SJCRH30 (cell line): ENCODE data around the gene RAB3B. TPM values are rescaled to one million over a fixed set of nuclear protein-coding genes. Genes with fewer than 3 reads are reported as not detected.
"Not testable (repeated sequence)": the region's sequence is repeated elsewhere in the genome, so short reads cannot be mapped to it uniquely, and the experiment has no call there.

ENCODE experiments used
- DNase-seq, 2 experiments: peaks; one replicate each; pipeline ENCODE4 v3.0.0-alpha.2; 2015 to 2020
- H3K27ac ChIP-seq: fragments of 250-450 bp; sonication (Bioruptor Pico); 2 replicates; pipeline ENCODE4 v1.5.1; 2020; ENCODE audit warnings: mild to moderate bottlenecking, moderate library complexity
- H3K27me3 ChIP-seq: fragments of 250-450 bp; sonication (Bioruptor Pico); 2 replicates; pipeline ENCODE4 v1.5.1; 2020; ENCODE audit warnings: mild to moderate bottlenecking, moderate library complexity
- H3K36me3 ChIP-seq: fragments of 250-450 bp; sonication (Bioruptor Pico); 2 replicates; pipeline ENCODE4 v1.5.1; 2020; ENCODE audit warnings: mild to moderate bottlenecking, moderate library complexity
- H3K4me1 ChIP-seq: fragments of 250-450 bp; sonication (Bioruptor Pico); 2 replicates; pipeline ENCODE4 v1.5.1; 2020; ENCODE audit warnings: mild to moderate bottlenecking, moderate library complexity
- H3K4me3 ChIP-seq: fragments of 250-450 bp; sonication (Bioruptor Pico); 2 replicates; pipeline ENCODE4 v1.5.1; 2020; ENCODE audit warnings: mild to moderate bottlenecking, moderate library complexity
- H3K9me3 ChIP-seq: fragments of 250-450 bp; sonication (Bioruptor Pico); replicated peaks from 2 replicates; pipeline ENCODE4 v1.5.1; 2020; ENCODE audit warnings: mild to moderate bottlenecking, moderate library complexity
- total RNA-seq: library from RNA; depleted of rRNA; stranded (reverse); fragments of >200 nt; shearing (Covaris generic); gene quantifications from 2 replicates; pipeline ENCODE4 v1.2.3, GENCODE V29; 2014

The RAB3B gene
- total RNA-seq, 1 experiment from 2014 or later, result 0.67 TPM

DNA sequence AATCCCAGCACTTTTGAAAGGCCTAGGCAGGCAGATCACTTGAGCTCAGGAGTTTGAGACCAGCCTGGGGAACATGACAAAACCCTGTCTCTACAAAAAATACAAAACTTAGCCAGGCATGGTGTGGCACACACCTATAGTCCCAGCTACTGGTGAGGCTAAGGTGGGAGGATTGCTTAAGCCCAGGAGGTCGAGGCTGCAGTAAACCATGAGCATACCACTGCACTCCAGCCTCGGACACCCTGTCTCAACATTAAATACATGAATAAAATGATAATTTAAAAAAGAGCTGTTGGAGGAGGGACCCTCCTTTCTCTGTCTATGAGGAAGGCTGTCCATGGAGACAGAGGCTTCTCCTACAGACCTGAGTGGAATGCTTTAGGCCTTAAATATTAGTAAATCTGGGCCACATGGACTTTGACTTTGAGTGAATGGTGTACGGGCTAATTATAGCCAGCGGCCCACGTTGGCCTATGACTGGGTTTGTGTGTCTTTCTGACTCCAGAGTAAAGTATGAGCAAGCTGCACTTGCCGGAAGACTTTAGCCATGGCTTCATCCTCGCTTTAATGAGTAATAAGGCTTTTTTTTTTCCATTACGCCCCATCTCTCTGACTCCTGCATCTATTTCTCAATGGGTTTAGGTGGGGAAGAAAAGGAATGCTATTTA is 21.3 kb downstream of the RAB3B start:
- no peak overlapping the region for H3K27ac ChIP-seq
- DNase-seq, result no peak

GRCh38 chr1:51968632-51969031 is 21.9 kb downstream of the RAB3B start:
- no peaks in the 10 kb centered on the region for H3K36me3 ChIP-seq
- no peak overlapping the region for H3K4me3 ChIP-seq
- H3K27me3 ChIP-seq, result no peaks in the 10 kb centered on the region
- H3K27ac ChIP-seq, result no peak overlapping the region
- no peaks in the 10 kb centered on the region for H3K9me3 ChIP-seq
- peaks cover 5% of the 10 kb centered on the region for H3K4me1 ChIP-seq
- DNase-seq, result no peak

More for the DNA sequence above, 21.3 kb downstream of the RAB3B start:
- Histone ChIP-seq H3K4me3 (no peak overlapping the region), H3K9me3 (no peaks in the 10 kb centered on the region), H3K36me3 (no peaks in the 10 kb centered on the region), H3K4me1 (peaks cover 10% of the 10 kb centered on the region), H3K27me3 (no peaks in the 10 kb centered on the region)

- H3K36me3 ChIP-seq, H3K27me3 ChIP-seq, DNase-seq, H3K9me3 ChIP-seq, H3K27ac ChIP-seq, H3K4me3 ChIP-seq, H3K4me1 ChIP-seq: not testable (repeated sequence)
These were observed 23.2 kb downstream of the RAB3B start for GRCh38 chr1:51967213-51967791.

DNA sequence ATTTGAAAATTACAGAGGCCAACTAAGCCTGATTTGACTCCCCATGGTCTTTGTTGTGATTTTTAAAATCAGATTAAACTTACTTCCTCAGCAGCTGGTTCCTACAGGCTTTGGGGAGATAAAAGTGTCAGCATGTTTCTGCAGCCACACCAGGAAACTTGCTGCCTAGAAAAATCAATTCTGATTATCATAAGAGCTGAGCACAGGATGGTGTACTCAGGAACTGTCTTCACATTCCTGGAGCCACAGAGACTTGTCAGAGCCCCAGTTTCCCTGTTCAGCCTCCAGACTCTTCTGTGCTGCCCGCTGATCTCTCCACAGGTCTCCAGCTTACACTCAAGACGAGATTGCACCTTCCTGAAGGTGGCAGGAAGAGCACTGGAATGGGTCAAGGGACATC is 23.9 kb downstream of the RAB3B start:
- no peak for DNase-seq
- no peaks in the 10 kb centered on the region for H3K4me1 ChIP-seq
- H3K4me3 ChIP-seq, result no peak overlapping the region
- H3K27ac ChIP-seq, result no peak overlapping the region
- no peaks in the 10 kb centered on the region for H3K27me3 ChIP-seq
- H3K9me3 ChIP-seq, result no peaks in the 10 kb centered on the region
- no peaks in the 10 kb centered on the region for H3K36me3 ChIP-seq

GRCh38 chr1:51964309-51964696 is 26.2 kb downstream of the RAB3B start:
- no peak for DNase-seq
- Histone ChIP-seq H3K27ac (no peak overlapping the region), H3K36me3 (no peaks in the 10 kb centered on the region), H3K4me1 (no peaks in the 10 kb centered on the region), H3K27me3 (no peaks in the 10 kb centered on the region), H3K4me3 (no peak overlapping the region), H3K9me3 (no peaks in the 10 kb centered on the region)

GRCh38 chr1:51963592-51964308 is 26.8 kb downstream of the RAB3B start:
- H3K36me3 ChIP-seq, result no peaks in the 10 kb centered on the region
- no peak for DNase-seq
- no peak overlapping the region for H3K27ac ChIP-seq
- no peaks in the 10 kb centered on the region for H3K9me3 ChIP-seq
- H3K4me3 ChIP-seq, result no peak overlapping the region
- H3K4me1 ChIP-seq, result no peaks in the 10 kb centered on the region
- H3K27me3 ChIP-seq, result no peaks in the 10 kb centered on the region

DNA sequence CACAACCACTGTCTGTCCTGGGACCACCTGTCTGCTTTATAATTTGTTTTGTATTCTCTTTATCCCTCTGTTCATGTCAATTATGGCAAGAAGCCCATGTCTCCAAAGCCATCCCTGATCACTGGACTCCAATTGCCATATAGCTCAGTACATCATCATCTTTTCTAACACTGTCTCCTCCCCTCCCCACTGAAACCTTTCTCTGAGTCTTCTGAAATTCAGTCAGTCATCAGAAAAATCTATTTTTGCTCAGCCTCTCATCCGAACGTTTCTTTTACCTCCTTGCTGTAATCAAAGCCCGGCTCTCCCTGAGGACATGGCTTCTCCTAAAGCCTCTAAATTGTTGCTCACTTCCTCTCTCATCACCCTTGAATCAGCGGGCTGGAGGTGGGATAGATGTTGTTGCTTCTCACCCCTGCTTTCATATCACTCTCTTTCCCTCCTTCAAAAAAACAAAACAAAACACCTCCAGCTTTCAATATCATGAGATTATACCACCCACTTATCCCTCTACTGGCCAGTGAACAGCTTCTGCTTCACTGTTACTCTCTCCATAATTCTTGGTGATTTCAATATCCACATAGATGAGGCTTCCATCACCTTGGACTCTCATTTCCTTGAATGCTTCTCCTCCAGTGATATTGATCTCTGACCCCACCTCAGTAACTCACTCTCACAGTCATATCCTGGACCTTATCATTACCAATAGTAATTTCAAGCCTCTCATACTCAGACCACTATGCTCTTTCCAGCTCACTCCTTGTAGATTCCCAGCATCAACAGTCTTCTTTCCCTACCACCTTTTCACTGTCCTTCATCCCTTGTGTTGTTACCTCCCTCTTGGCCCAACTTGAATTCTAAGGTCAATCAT is 27.8 kb downstream of the RAB3B start:
- Histone ChIP-seq H3K27ac (no peak overlapping the region), H3K27me3 (no peaks in the 10 kb centered on the region), H3K9me3 (no peaks in the 10 kb centered on the region), H3K4me1 (no peaks in the 10 kb centered on the region), H3K4me3 (no peak overlapping the region), H3K36me3 (no peaks in the 10 kb centered on the region)
- peak in 1 of 2 experiments; percentile 33 for DNase-seq

DNA sequence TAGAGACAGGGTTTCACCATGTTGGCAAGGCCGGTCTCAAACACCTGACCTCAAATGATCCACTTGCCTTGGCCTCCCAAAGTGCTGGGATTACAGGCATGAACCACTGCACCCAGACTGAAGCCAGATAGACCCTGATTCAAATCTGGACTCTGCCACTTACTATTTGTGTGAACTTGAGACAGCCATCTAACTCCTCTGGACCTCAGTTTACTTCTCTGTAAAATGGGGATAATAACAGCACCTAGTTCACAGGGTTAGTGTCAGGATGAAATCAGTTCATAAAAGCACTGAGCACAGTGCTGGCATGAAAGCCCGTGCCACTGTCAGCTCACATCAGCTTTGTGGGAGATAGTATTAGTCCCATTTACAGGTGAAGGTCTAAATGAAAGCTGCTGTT is 28.5 kb downstream of the RAB3B start:
- H3K4me1 ChIP-seq, result no peaks in the 10 kb centered on the region
- DNase-seq, result no peak
- H3K27ac ChIP-seq, result no peak overlapping the region
- H3K36me3 ChIP-seq, result no peaks in the 10 kb centered on the region
- H3K4me3 ChIP-seq, result no peak overlapping the region
- no peaks in the 10 kb centered on the region for H3K9me3 ChIP-seq
- H3K27me3 ChIP-seq, result no peaks in the 10 kb centered on the region

- Histone ChIP-seq H3K9me3 (no peaks in the 10 kb centered on the region), H3K27me3 (no peaks in the 10 kb centered on the region), H3K36me3 (no peaks in the 10 kb centered on the region), H3K4me1 (no peaks in the 10 kb centered on the region), H3K27ac (no peak overlapping the region), H3K4me3 (no peak overlapping the region)
- no peak for DNase-seq
These were observed 29.3 kb downstream of the RAB3B start for GRCh38 chr1:51961231-51961630.

DNA sequence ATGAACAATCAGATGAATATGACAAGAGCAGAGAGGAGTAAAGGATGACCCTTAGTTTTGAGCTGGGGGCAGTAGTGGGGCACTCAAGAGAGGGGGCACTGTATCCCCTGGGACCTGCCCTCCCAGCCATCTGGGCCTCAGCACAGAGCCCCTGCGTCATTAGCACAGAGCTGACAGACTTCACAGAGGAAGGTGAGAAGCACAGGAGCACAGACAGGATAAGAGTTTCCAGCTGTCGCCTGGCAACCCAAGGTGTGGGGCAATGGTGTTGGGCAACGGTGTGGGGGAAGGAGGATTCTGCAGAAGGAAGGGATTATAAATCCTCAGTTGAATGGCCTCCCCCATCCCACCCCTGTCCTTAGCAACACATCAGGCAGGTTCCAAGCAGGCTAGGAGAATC is 30.2 kb downstream of the RAB3B start:
- H3K4me1 ChIP-seq, result no peaks in the 10 kb centered on the region
- H3K9me3 ChIP-seq, result no peaks in the 10 kb centered on the region
- no peaks in the 10 kb centered on the region for H3K27me3 ChIP-seq
- H3K36me3 ChIP-seq, result no peaks in the 10 kb centered on the region
- no peak overlapping the region for H3K4me3 ChIP-seq
- H3K27ac ChIP-seq, result no peak overlapping the region
- DNase-seq, result no peak

- DNase-seq, result no peak
- 0 out of 2 replicates have a peak, but pooled peaks cover 2% of the 10 kb centered on the region for H3K27me3 ChIP-seq
- H3K36me3 ChIP-seq, result no peaks in the 10 kb centered on the region
- H3K9me3 ChIP-seq, result no peaks in the 10 kb centered on the region
- no peak overlapping the region for H3K27ac ChIP-seq
- no peak overlapping the region for H3K4me3 ChIP-seq
- no peaks in the 10 kb centered on the region for H3K4me1 ChIP-seq
These were observed 31.7 kb downstream of the RAB3B start for GRCh38 chr1:51958824-51959223.

DNA sequence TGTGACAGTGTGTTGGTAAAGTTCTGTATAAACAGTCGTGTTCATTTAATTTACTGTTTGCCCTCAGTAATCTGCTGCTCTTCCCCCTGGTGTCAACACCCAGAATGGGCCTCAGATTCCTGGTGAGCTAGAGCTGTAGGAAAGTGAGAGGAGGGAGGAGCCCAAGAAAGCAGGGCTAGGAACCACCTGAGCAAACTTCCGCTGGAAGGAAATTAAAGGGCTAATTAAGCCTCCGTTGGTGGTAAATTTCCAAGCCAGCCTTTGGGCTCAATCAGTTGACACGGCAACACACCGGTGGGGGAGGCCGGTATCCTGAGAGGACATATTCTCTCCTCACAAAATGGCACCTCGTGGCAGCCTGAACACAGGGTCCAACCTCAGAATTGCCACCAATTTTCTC is 32.9 kb downstream of the RAB3B start:
- H3K27ac ChIP-seq, result no peak overlapping the region
- no peak overlapping the region for H3K4me3 ChIP-seq
- 0 out of 2 replicates have a peak, but pooled peaks cover 2% of the 10 kb centered on the region for H3K27me3 ChIP-seq
- H3K4me1 ChIP-seq, result peaks cover 9% of the 10 kb centered on the region
- no peaks in the 10 kb centered on the region for H3K9me3 ChIP-seq
- no peak for DNase-seq
- no peaks in the 10 kb centered on the region for H3K36me3 ChIP-seq

DNA sequence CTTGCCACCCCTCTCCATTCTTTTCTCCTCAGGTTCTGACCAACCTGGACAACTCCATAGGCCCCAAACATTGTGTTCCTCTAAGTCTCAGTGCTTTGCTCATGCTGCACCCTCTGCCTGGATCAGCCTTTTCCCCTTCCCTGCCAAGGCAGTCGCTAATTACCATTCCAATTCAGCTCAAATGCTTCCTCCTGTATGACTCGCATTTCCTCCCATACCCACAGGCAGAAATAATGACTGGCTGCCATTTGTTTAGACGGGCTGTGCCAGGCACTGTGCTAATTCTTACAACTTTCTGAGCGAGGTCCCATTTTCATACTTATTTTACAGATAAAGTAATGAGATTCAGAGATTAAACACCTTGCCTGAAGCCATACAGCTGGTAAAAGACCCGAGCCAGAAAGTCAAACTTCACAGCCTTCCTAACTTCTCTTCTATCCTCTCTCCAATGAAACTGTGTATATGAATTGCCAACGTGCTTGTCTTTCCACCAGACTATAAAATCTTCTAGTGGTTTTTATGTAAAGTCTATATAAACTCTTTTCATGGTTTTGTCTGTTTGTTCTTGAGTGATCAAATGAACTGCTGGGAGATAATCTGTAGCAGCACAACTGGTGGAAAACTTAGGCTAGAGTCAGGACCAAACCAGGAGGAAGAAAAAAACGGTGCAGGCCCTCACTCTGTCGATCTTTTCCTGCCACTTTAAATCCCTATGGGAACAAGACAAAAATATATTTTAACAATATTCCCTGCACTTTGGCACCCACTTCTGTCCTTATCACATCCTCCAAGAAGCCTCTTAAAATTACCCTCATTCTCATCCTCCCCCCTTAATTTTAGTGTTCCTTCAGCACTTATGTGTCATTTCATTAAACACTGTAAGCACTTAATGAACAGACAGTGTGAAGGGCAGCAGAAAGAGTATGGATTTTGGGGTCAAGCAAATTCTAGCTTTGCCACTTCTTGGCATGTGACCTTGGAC is 33.7 kb downstream of the RAB3B start:
- Histone ChIP-seq H3K4me1 (peaks cover 13% of the 10 kb centered on the region), H3K4me3 (no peak overlapping the region), H3K27ac (no peak overlapping the region), H3K27me3 (0 out of 2 replicates have a peak, but pooled peaks cover 2% of the 10 kb centered on the region), H3K36me3 (no peaks in the 10 kb centered on the region), H3K9me3 (no peaks in the 10 kb centered on the region)
- DNase-seq, result no peak
